Upper lobe of left lung (tissue), 4 donors: ENCODE data around the gene SOX13.

Source experiments
- EP300 ChIP-seq, 4 donors: sonication (generic); formaldehyde crosslinking; IDR thresholded peaks; one replicate each; pipeline ENCODE4 v1.5.1; 2017; ENCODE audit warnings: antibody characterized with exemption in 4 of 4, control low read depth in 2 of 4
- POLR2A ChIP-seq, 4 donors: fragments of 450-650 bp; IDR thresholded peaks; one replicate each; pipeline ENCODE4 v1.5.1; 2016 to 2017; ENCODE audit warnings: antibody characterized with exemption in 4 of 4, mild to moderate bottlenecking in 2 of 4
- POLR2AphosphoS5 ChIP-seq, 2 donors: sonication (generic); formaldehyde crosslinking; IDR thresholded peaks; one replicate each; pipeline ENCODE4 v1.5.1; 2017; ENCODE audit warnings: antibody characterized with exemption in 2 of 2
- TF ChIP-seq, protein P1 (sequence below), 6 experiments: fragments of 450-650 bp in 4 of 6; fragments of 200-600 bp in 2 of 6; sonication (generic) in 2 of 6; IDR thresholded peaks; one replicate each; pipeline ENCODE4 v1.5.1; 2016 to 2019; ENCODE audit warnings: antibody characterized with exemption in 6 of 6

GRCh38 chr1:204065174-204065985 is 7.5 kb upstream of the SOX13 start:
- TF ChIP-seq POLR2A (IDR thresholded peaks at IDR 0.05) (no peak), EP300 (IDR thresholded peaks at IDR 0.05) (no peak), POLR2AphosphoS5 (IDR thresholded peaks at IDR 0.05) (no peak)
- TF ChIP-seq, protein P1, sequence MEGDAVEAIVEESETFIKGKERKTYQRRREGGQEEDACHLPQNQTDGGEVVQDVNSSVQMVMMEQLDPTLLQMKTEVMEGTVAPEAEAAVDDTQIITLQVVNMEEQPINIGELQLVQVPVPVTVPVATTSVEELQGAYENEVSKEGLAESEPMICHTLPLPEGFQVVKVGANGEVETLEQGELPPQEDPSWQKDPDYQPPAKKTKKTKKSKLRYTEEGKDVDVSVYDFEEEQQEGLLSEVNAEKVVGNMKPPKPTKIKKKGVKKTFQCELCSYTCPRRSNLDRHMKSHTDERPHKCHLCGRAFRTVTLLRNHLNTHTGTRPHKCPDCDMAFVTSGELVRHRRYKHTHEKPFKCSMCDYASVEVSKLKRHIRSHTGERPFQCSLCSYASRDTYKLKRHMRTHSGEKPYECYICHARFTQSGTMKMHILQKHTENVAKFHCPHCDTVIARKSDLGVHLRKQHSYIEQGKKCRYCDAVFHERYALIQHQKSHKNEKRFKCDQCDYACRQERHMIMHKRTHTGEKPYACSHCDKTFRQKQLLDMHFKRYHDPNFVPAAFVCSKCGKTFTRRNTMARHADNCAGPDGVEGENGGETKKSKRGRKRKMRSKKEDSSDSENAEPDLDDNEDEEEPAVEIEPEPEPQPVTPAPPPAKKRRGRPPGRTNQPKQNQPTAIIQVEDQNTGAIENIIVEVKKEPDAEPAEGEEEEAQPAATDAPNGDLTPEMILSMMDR (IDR thresholded peaks at IDR 0.05): no peak
